A549 (cell line): ENCODE measurements around the gene PTBP1. TPM values are rescaled to one million over a fixed set of nuclear protein-coding genes. Genes with fewer than 3 reads are reported as not detected.

ENCODE experiments used
- polyA plus RNA-seq, 4 experiments: library from polyadenylated mRNA; depleted of rRNA in 3 of 4; stranded (reverse); fragments of >200 nt; fragmentation: RNase III in 1 of 4; extraction: RNeasy Plus Mini Kit Qiagen cat#74134 plus additional on column Dnase treatment in 1 of 4; gene quantifications; 2 replicates in 3 of 4; 3 replicates in 1 of 4; pipeline ENCODE4 v1.2.3, GENCODE V29; 2011 to 2017
- small RNA-seq, 6 experiments: library from RNA; depleted of rRNA; stranded (forward); fragments of <200 nt; gene quantifications; one replicate each; pipeline ENCODE3, GENCODE V24; 2012

Gene PTBP1
- polyA plus RNA-seq, 2 of the 4 experiments (the other 2 are of a cell fraction): 144 to 264 TPM

Small RNA genes lying within 50 kb of the gene (small RNA-seq; reads per million reads assigned to genes)
- gene MIR3187: 0 reads per million in 6 experiments

Other genes starting within 250 kb of the PTBP1 start
- gene BSG, start 224.9 kb upstream of the PTBP1 start, polyA plus RNA-seq (2011; rRNA removed): 237 and 285 TPM in 2 replicates
- 528 to 583 TPM (median 579 TPM) in 3 replicates for gene BSG, start 224.9 kb upstream of the PTBP1 start, polyA plus RNA-seq (2017; fragmentation: RNase III; extraction: RNeasy Plus Mini Kit Qiagen cat#74134 plus additional on column Dnase treatment)
- 2.7 and 7.1 TPM in 2 replicates for gene HCN2, start 207.6 kb upstream of the PTBP1 start, polyA plus RNA-seq (2011; rRNA removed)
- 23.2 to 24.8 TPM (median 24.7 TPM) in 3 replicates for gene HCN2, start 207.6 kb upstream of the PTBP1 start, polyA plus RNA-seq (2017; fragmentation: RNase III; extraction: RNeasy Plus Mini Kit Qiagen cat#74134 plus additional on column Dnase treatment)
- gene POLRMT, start 163.9 kb upstream of the PTBP1 start, polyA plus RNA-seq (2011; rRNA removed): 41.9 and 59.8 TPM in 2 replicates
- 65.0 to 68.8 TPM (median 66.5 TPM) in 3 replicates for gene POLRMT, start 163.9 kb upstream of the PTBP1 start, polyA plus RNA-seq (2017; fragmentation: RNase III; extraction: RNeasy Plus Mini Kit Qiagen cat#74134 plus additional on column Dnase treatment)
- 0.13 TPM in 1 of 2 replicates, not detected in the other for gene FGF22, start 157.6 kb upstream of the PTBP1 start, polyA plus RNA-seq (2011; rRNA removed)
- 0.79 to 1.1 TPM (median 1.0 TPM) in 3 replicates for gene FGF22, start 157.6 kb upstream of the PTBP1 start, polyA plus RNA-seq (2017; fragmentation: RNase III; extraction: RNeasy Plus Mini Kit Qiagen cat#74134 plus additional on column Dnase treatment)
- gene RNF126, start 134.2 kb upstream of the PTBP1 start, polyA plus RNA-seq (2011; rRNA removed): 3.1 and 4.9 TPM in 2 replicates
- gene RNF126, start 134.2 kb upstream of the PTBP1 start, polyA plus RNA-seq (2017; fragmentation: RNase III; extraction: RNeasy Plus Mini Kit Qiagen cat#74134 plus additional on column Dnase treatment): 35.0 to 36.3 TPM (median 35.4 TPM) in 3 replicates
- gene FSTL3, start 121.1 kb upstream of the PTBP1 start, polyA plus RNA-seq (2011; rRNA removed): 45.5 and 58.1 TPM in 2 replicates
- 110 to 131 TPM (median 118 TPM) in 3 replicates for gene FSTL3, start 121.1 kb upstream of the PTBP1 start, polyA plus RNA-seq (2017; fragmentation: RNase III; extraction: RNeasy Plus Mini Kit Qiagen cat#74134 plus additional on column Dnase treatment)
- gene PRSS57, start 102.0 kb upstream of the PTBP1 start, polyA plus RNA-seq (2011; rRNA removed): 0.10 TPM in 1 of 2 replicates, not detected in the other
- gene PRSS57, start 102.0 kb upstream of the PTBP1 start, polyA plus RNA-seq (2017; fragmentation: RNase III; extraction: RNeasy Plus Mini Kit Qiagen cat#74134 plus additional on column Dnase treatment): not detected in 3 replicates
- 2.0 and 3.0 TPM in 2 replicates for gene PALM, start 88.5 kb upstream of the PTBP1 start, polyA plus RNA-seq (2011; rRNA removed)
- 11.4 to 17.5 TPM (median 15.7 TPM) in 3 replicates for gene PALM, start 88.5 kb upstream of the PTBP1 start, polyA plus RNA-seq (2017; fragmentation: RNase III; extraction: RNeasy Plus Mini Kit Qiagen cat#74134 plus additional on column Dnase treatment)
- gene MISP, start 46.3 kb upstream of the PTBP1 start, polyA plus RNA-seq (2011; rRNA removed): 38.3 and 46.5 TPM in 2 replicates
- gene MISP, start 46.3 kb upstream of the PTBP1 start, polyA plus RNA-seq (2017; fragmentation: RNase III; extraction: RNeasy Plus Mini Kit Qiagen cat#74134 plus additional on column Dnase treatment): 56.9 to 62.7 TPM (median 61.4 TPM) in 3 replicates
- 2.6 and 3.2 TPM in 2 replicates for gene PLPPR3, start 24.5 kb downstream of the PTBP1 start, polyA plus RNA-seq (2011; rRNA removed)
- 3.5 to 4.2 TPM (median 3.7 TPM) in 3 replicates for gene PLPPR3, start 24.5 kb downstream of the PTBP1 start, polyA plus RNA-seq (2017; fragmentation: RNase III; extraction: RNeasy Plus Mini Kit Qiagen cat#74134 plus additional on column Dnase treatment)
- 0.15 and 0.31 TPM in 2 replicates for gene AZU1, start 30.4 kb downstream of the PTBP1 start, polyA plus RNA-seq (2011; rRNA removed)
- 0.26 to 0.55 TPM (median 0.32 TPM) in 3 replicates for gene AZU1, start 30.4 kb downstream of the PTBP1 start, polyA plus RNA-seq (2017; fragmentation: RNase III; extraction: RNeasy Plus Mini Kit Qiagen cat#74134 plus additional on column Dnase treatment)
- 0.21 and 0.36 TPM in 2 replicates for gene PRTN3, start 43.5 kb downstream of the PTBP1 start, polyA plus RNA-seq (2011; rRNA removed)
- 0.18 to 0.39 TPM (median 0.24 TPM) in 3 replicates for gene PRTN3, start 43.5 kb downstream of the PTBP1 start, polyA plus RNA-seq (2017; fragmentation: RNase III; extraction: RNeasy Plus Mini Kit Qiagen cat#74134 plus additional on column Dnase treatment)
- 0.15 and 0.35 TPM in 2 replicates for gene ELANE, start 54.9 kb downstream of the PTBP1 start, polyA plus RNA-seq (2011; rRNA removed)
- 0.14 to 0.15 TPM (median 0.15 TPM) in 3 replicates for gene ELANE, start 54.9 kb downstream of the PTBP1 start, polyA plus RNA-seq (2017; fragmentation: RNase III; extraction: RNeasy Plus Mini Kit Qiagen cat#74134 plus additional on column Dnase treatment)
- gene CFD, start 62.2 kb downstream of the PTBP1 start, polyA plus RNA-seq (2011; rRNA removed): 7.6 TPM in 2 replicates
- gene CFD, start 62.2 kb downstream of the PTBP1 start, polyA plus RNA-seq (2017; fragmentation: RNase III; extraction: RNeasy Plus Mini Kit Qiagen cat#74134 plus additional on column Dnase treatment): 13.8 to 14.8 TPM (median 14.3 TPM) in 3 replicates
- 8.0 TPM in 2 replicates for gene MED16, start 95.7 kb downstream of the PTBP1 start, polyA plus RNA-seq (2011; rRNA removed)
- gene MED16, start 95.7 kb downstream of the PTBP1 start, polyA plus RNA-seq (2017; fragmentation: RNase III; extraction: RNeasy Plus Mini Kit Qiagen cat#74134 plus additional on column Dnase treatment): 11.9 to 13.9 TPM (median 12.7 TPM) in 3 replicates
- not detected in 2 replicates for gene RNU6-9, start 96.0 kb downstream of the PTBP1 start, polyA plus RNA-seq (2011; rRNA removed)
- gene RNU6-9, start 96.0 kb downstream of the PTBP1 start, polyA plus RNA-seq (2017; fragmentation: RNase III; extraction: RNeasy Plus Mini Kit Qiagen cat#74134 plus additional on column Dnase treatment): not detected in 3 replicates
- 16.9 and 22.7 TPM in 2 replicates for gene R3HDM4, start 115.8 kb downstream of the PTBP1 start, polyA plus RNA-seq (2011; rRNA removed)
- gene R3HDM4, start 115.8 kb downstream of the PTBP1 start, polyA plus RNA-seq (2017; fragmentation: RNase III; extraction: RNeasy Plus Mini Kit Qiagen cat#74134 plus additional on column Dnase treatment): 18.8 to 24.8 TPM (median 20.7 TPM) in 3 replicates
- gene KISS1R, start 119.9 kb downstream of the PTBP1 start, polyA plus RNA-seq (2011; rRNA removed): 0.05 and 0.14 TPM in 2 replicates
- gene KISS1R, start 119.9 kb downstream of the PTBP1 start, polyA plus RNA-seq (2017; fragmentation: RNase III; extraction: RNeasy Plus Mini Kit Qiagen cat#74134 plus additional on column Dnase treatment): 0.18 to 0.79 TPM (median 0.38 TPM) in 3 replicates
- 3.3 and 3.4 TPM in 2 replicates for gene ARID3A, start 128.6 kb downstream of the PTBP1 start, polyA plus RNA-seq (2011; rRNA removed)
- 4.6 to 6.1 TPM (median 5.4 TPM) in 3 replicates for gene ARID3A, start 128.6 kb downstream of the PTBP1 start, polyA plus RNA-seq (2017; fragmentation: RNase III; extraction: RNeasy Plus Mini Kit Qiagen cat#74134 plus additional on column Dnase treatment)
- 22.2 and 23.8 TPM in 2 replicates for gene WDR18, start 186.9 kb downstream of the PTBP1 start, polyA plus RNA-seq (2011; rRNA removed)
- 41.7 to 48.9 TPM (median 48.1 TPM) in 3 replicates for gene WDR18, start 186.9 kb downstream of the PTBP1 start, polyA plus RNA-seq (2017; fragmentation: RNase III; extraction: RNeasy Plus Mini Kit Qiagen cat#74134 plus additional on column Dnase treatment)
- 0.65 and 0.67 TPM in 2 replicates for gene GRIN3B, start 203.0 kb downstream of the PTBP1 start, polyA plus RNA-seq (2011; rRNA removed)
- 1.1 to 1.5 TPM (median 1.5 TPM) in 3 replicates for gene GRIN3B, start 203.0 kb downstream of the PTBP1 start, polyA plus RNA-seq (2017; fragmentation: RNase III; extraction: RNeasy Plus Mini Kit Qiagen cat#74134 plus additional on column Dnase treatment)
- 45.6 and 53.3 TPM in 2 replicates for gene TMEM259, start 223.7 kb downstream of the PTBP1 start, polyA plus RNA-seq (2011; rRNA removed)
- gene TMEM259, start 223.7 kb downstream of the PTBP1 start, polyA plus RNA-seq (2017; fragmentation: RNase III; extraction: RNeasy Plus Mini Kit Qiagen cat#74134 plus additional on column Dnase treatment): 71.1 to 82.2 TPM (median 78.3 TPM) in 3 replicates
- gene RNU6-2, start 224.1 kb downstream of the PTBP1 start, polyA plus RNA-seq (2011; rRNA removed): not detected in 2 replicates
- gene RNU6-2, start 224.1 kb downstream of the PTBP1 start, polyA plus RNA-seq (2017; fragmentation: RNase III; extraction: RNeasy Plus Mini Kit Qiagen cat#74134 plus additional on column Dnase treatment): not detected in 3 replicates
- gene CNN2, start 229.2 kb downstream of the PTBP1 start, polyA plus RNA-seq (2011; rRNA removed): 31.7 and 32.2 TPM in 2 replicates
- 99.3 to 115 TPM (median 101 TPM) in 3 replicates for gene CNN2, start 229.2 kb downstream of the PTBP1 start, polyA plus RNA-seq (2017; fragmentation: RNase III; extraction: RNeasy Plus Mini Kit Qiagen cat#74134 plus additional on column Dnase treatment)
- 5.0 and 6.6 TPM in 2 replicates for gene ABCA7, start 242.7 kb downstream of the PTBP1 start, polyA plus RNA-seq (2011; rRNA removed)
- gene ABCA7, start 242.7 kb downstream of the PTBP1 start, polyA plus RNA-seq (2017; fragmentation: RNase III; extraction: RNeasy Plus Mini Kit Qiagen cat#74134 plus additional on column Dnase treatment): 8.8 to 13.5 TPM (median 12.6 TPM) in 3 replicates